ENCODE results near the gene ZEB2. TPM values are rescaled to one million over a fixed set of nuclear protein-coding genes. Genes with fewer than 3 reads are reported as not detected.

ZEB2 gene
- total and polyA plus RNA-seq, 2 donors from 2014 or later, result 8.3 to 136 TPM

DNA sequence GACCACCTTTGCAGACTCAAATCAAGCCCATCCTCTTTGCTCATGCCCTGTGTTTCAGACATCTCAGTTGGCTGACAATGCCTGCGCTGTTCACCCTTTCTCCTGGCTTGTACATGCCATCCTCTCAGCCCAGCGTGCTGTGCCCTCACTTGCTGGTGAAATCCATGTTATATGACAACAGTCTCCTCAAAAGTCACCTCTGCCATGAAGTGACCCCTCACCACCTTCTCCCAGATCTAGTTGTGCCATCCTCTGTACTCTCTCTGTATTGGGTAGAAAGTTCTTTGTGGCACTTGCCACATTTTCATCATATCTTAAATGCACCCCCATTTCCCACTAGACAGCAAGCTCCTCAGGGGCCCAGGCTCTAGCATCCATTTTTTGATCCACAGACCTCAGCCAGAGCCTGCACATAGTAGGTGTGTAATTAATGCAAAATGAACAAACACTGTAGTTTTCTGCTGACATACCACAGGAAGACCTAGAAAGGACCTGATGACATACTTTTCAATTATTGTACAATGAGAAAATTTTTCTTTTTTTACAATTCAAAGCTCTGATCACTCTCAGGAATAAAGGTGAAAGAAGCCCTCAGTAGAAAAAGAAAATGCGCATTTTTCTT, 22.8 kb downstream of the ZEB2 start:
- intact Hi-C loops (cut with DNase I), result no loop called here
- H3K9me3 ChIP-seq (ENCODE audit: control insufficient read depth in 2 of 3, insufficient read depth in 1 of 3, low read length in 3 of 3), result no peaks in the 10 kb centered on the region
- H3K27ac ChIP-seq (ENCODE audit: low read depth in 2 of 2, low read length in 2 of 2), result peak overlapping the region in 1 of 2 donors; percentile 8
- H3K36me3 ChIP-seq (ENCODE audit: control insufficient read depth in 2 of 3, insufficient read depth in 3 of 3, low read length in 3 of 3), result no peaks in the 10 kb centered on the region
- DNase-seq (no peak), FAIRE-seq (no peak)
- no peak overlapping the region for H3K9ac ChIP-seq (ENCODE audit: low read length in 3 of 3)
- TF ChIP-seq, protein P1, sequence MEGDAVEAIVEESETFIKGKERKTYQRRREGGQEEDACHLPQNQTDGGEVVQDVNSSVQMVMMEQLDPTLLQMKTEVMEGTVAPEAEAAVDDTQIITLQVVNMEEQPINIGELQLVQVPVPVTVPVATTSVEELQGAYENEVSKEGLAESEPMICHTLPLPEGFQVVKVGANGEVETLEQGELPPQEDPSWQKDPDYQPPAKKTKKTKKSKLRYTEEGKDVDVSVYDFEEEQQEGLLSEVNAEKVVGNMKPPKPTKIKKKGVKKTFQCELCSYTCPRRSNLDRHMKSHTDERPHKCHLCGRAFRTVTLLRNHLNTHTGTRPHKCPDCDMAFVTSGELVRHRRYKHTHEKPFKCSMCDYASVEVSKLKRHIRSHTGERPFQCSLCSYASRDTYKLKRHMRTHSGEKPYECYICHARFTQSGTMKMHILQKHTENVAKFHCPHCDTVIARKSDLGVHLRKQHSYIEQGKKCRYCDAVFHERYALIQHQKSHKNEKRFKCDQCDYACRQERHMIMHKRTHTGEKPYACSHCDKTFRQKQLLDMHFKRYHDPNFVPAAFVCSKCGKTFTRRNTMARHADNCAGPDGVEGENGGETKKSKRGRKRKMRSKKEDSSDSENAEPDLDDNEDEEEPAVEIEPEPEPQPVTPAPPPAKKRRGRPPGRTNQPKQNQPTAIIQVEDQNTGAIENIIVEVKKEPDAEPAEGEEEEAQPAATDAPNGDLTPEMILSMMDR (IDR thresholded peaks at IDR 0.05; ENCODE audit: borderline replicate concordance, extremely low read depth, insufficient read depth), result no peak
- peaks cover 0 to 12% (median 6%) of the 10 kb centered on the region in 3 donors for H3K4me1 ChIP-seq (ENCODE audit: control insufficient read depth in 2 of 3, insufficient read depth in 2 of 3, low read depth in 1 of 3, low read length in 3 of 3)
- H3K27me3 ChIP-seq (ENCODE audit: control insufficient read depth, insufficient read depth, low read length), result no peaks in the 10 kb centered on the region
- H3K4me3 ChIP-seq (ENCODE audit: low read length in 3 of 3), result no peak overlapping the region

DNA sequence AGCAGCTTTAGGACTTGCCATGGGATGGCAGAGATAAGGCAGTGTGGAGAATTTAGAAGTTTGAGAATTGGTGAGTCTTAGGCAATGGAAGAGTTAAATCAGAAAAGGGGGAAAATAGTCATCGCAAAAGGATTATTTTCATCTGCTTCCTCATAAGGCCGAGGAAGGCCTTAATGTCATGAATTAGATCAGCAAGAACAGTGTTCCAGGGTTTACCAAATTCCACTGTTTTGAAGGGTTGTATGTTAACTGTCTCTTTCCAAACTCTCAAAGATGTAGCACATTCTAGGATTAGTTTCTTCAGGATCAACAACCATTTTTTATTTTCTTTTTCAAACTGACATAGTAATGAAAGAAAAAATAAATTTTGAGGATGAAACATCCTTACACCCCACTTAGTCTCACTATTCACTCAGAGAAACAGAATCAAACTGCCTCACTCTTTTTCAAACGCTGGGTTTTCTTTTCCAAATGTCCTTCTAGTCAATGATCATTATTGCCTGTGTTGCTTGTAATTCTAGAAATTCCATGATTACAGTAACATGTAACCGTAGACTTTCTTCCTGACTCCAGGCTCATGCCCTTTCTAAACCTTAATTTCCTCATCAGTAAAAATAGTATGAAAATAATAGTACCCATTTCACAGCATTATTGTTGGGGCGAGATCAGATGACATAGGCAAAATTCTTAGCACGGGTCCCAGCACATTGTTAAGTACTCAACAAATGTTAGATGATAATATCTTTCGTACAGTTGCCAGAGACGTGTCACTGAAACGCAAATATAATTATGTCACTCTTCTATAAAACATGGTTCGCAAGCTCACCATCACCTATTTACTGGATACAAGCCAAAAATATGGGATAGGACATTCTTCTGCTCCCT, 23.6 kb downstream of the ZEB2 start:
- Histone ChIP-seq H3K27ac (ENCODE audit: low read depth in 2 of 2, low read length in 2 of 2) (no peak overlapping the region), H3K4me3 (ENCODE audit: low read length in 3 of 3) (peak overlapping the region in 1 of 3 donors; percentile 17)

DNA sequence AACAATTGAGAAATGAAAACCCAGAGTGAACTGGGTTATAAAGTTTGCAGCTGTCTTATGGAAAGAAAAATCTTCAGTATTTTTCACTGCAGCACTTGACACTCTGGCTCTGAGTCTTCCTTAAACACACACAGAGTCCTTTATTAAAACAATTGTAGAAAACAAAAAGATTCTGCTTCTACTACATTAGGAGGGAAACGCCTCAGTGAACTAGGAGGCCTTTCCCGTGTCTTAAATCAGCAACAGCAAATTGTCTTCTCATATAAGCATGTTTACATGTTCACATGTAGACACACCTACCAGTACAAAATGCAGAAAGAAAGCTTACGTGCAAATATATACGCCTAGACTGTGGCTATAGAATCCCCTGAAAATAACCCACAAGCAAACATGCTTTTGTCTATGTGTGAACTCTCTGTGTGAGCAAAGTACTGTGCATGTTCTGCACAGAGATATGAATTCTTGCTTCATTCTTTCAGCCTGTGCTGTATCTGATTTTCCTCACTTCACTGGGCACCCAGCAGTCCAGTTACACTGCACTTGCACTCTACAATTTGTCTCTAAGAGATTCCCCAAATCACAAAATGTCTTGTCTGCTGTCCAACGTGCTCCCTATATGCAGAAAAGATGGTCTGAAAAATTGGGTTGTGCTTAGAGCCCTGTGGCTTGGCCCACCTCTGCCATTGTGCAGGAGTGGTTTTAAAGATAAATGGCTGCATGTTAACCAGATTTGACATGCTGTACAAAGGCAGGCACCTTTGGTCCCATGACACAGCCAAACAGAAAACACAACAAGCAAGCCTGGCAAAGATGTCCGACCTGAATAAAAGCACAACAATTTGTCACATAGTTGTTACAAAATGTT, 24.5 kb downstream of the ZEB2 start:
- intact Hi-C loops (cut with DNase I), result no loop called here

More for the DNA sequence above, 23.6 kb downstream of the ZEB2 start:
- intact Hi-C loops (cut with DNase I), result no loop called here
- Histone ChIP-seq H3K27me3 (ENCODE audit: control insufficient read depth, insufficient read depth, low read length) (no peaks in the 10 kb centered on the region), H3K4me1 (ENCODE audit: control insufficient read depth in 2 of 3, insufficient read depth in 2 of 3, low read depth in 1 of 3, low read length in 3 of 3) (peaks cover 0 to 12% (median 6%) of the 10 kb centered on the region in 3 donors), H3K9ac (ENCODE audit: low read length in 3 of 3) (no peak overlapping the region), H3K9me3 (ENCODE audit: control insufficient read depth in 2 of 3, insufficient read depth in 1 of 3, low read length in 3 of 3) (no peaks in the 10 kb centered on the region), H3K36me3 (ENCODE audit: control insufficient read depth in 2 of 3, insufficient read depth in 3 of 3, low read length in 3 of 3) (no peaks in the 10 kb centered on the region)
- TF ChIP-seq, protein P1 (IDR thresholded peaks at IDR 0.05; ENCODE audit: borderline replicate concordance, extremely low read depth, insufficient read depth), result no peak
- no peak for FAIRE-seq
- DNase-seq, result no peak

More for the DNA sequence above, 24.5 kb downstream of the ZEB2 start:
- Histone ChIP-seq H3K27me3 (ENCODE audit: control insufficient read depth, insufficient read depth, low read length) (no peaks in the 10 kb centered on the region), H3K9me3 (ENCODE audit: control insufficient read depth in 2 of 3, insufficient read depth in 1 of 3, low read length in 3 of 3) (no peaks in the 10 kb centered on the region), H3K36me3 (ENCODE audit: control insufficient read depth in 2 of 3, insufficient read depth in 3 of 3, low read length in 3 of 3) (no peaks in the 10 kb centered on the region), H3K4me1 (ENCODE audit: control insufficient read depth in 2 of 3, insufficient read depth in 2 of 3, low read depth in 1 of 3, low read length in 3 of 3) (peaks cover 0 to 12% (median 6%) of the 10 kb centered on the region in 3 donors), H3K9ac (ENCODE audit: low read length in 3 of 3) (no peak overlapping the region), H3K27ac (ENCODE audit: low read depth in 2 of 2, low read length in 2 of 2) (no peak overlapping the region), H3K4me3 (ENCODE audit: low read length in 3 of 3) (peak overlapping the region in 1 of 3 donors; percentile 17)
- TF ChIP-seq, protein P1 (IDR thresholded peaks at IDR 0.05; ENCODE audit: borderline replicate concordance, extremely low read depth, insufficient read depth), result no peak
- FAIRE-seq (no peak), DNase-seq (no peak)

All from kidney (tissue), 14 donors.